Measurements from ENCODE around the gene ARHGEF28.

- TF ChIP-seq POLR2A (IDR thresholded peaks at IDR 0.05; ENCODE audit: low read depth, low read length) (no peak), POLR2AphosphoS5 (IDR thresholded peaks at IDR 0.05; ENCODE audit: low read depth, low read length) (no peak), TAF1 (IDR thresholded peaks at IDR 0.05; ENCODE audit: borderline replicate concordance, low read depth, low read length) (no peak)
Observed at GRCh38 chr5:73640861-73641320, 14.9 kb downstream of the ARHGEF28 start.
